DND-41 (cell line): ENCODE data around the gene METTL26.

Experiments
- ATAC-seq: fragments of 200-7000 bp; cut with Tn5 transposase; 3 replicates; pipeline ENCODE4 v1.9.1; 2021; ENCODE audit warnings: low read depth; ENCODE audit not compliant: insufficient read depth
- DNase-seq: peaks from one replicate; pipeline ENCODE4 v3.0.0-alpha.2; 2020
- H2AFZ ChIP-seq: 2 replicates; pipeline ENCODE4 v1.6.0; 2012; ENCODE audit warnings: low read depth, low read length
- H3K27ac ChIP-seq: 2 replicates; pipeline ENCODE4 v1.5.1; 2012; ENCODE audit warnings: low read length, inconsistent platforms
- H3K27me3 ChIP-seq: fragments of 200-600 bp; sonication (generic); 2 replicates; pipeline ENCODE4 v1.6.0; 2012; ENCODE audit warnings: low read length, mild to moderate bottlenecking, inconsistent platforms; ENCODE audit not compliant: insufficient read depth, poor library complexity
- H3K36me3 ChIP-seq: 2 replicates; pipeline ENCODE4 v1.5.1; 2012; ENCODE audit warnings: low read length, inconsistent platforms; ENCODE audit not compliant: insufficient read depth
- H3K4me1 ChIP-seq: 2 replicates; pipeline ENCODE4 v1.5.1; 2012; ENCODE audit warnings: mild to moderate bottlenecking, low read length; ENCODE audit not compliant: insufficient read depth
- H3K4me2 ChIP-seq: 2 replicates; pipeline ENCODE4 v1.6.0; 2012; ENCODE audit warnings: mild to moderate bottlenecking, moderate library complexity, low read length, inconsistent platforms; ENCODE audit not compliant: insufficient read depth
- H3K4me3 ChIP-seq, 2 experiments: fragments of 200-600 bp in 1 of 2; shearing (Covaris generic) in 1 of 2; 2 replicates each; pipeline ENCODE4 v1.5.1; 2012 to 2016; ENCODE audit warnings: inconsistent platforms in 2 of 2, low read length in 2 of 2, mild to moderate bottlenecking in 2 of 2, low read depth in 1 of 2, moderate library complexity in 1 of 2
- H3K79me2 ChIP-seq: 2 replicates; pipeline ENCODE4 v1.6.0; 2012; ENCODE audit warnings: low read length, inconsistent platforms; ENCODE audit not compliant: insufficient read depth
- H3K9ac ChIP-seq: 2 replicates; pipeline ENCODE4 v1.6.0; 2012; ENCODE audit warnings: low read depth, mild to moderate bottlenecking, inconsistent platforms, low read length, moderate library complexity
- H3K9me3 ChIP-seq: 2 replicates; pipeline ENCODE4 v1.5.1; 2012; ENCODE audit warnings: low read length, moderate library complexity, mild to moderate bottlenecking, inconsistent platforms; ENCODE audit not compliant: insufficient read depth, severe bottlenecking
- H4K20me1 ChIP-seq: 2 replicates; pipeline ENCODE4 v1.6.0; 2012; ENCODE audit warnings: low read length; ENCODE audit not compliant: insufficient read depth
- EZH2 ChIP-seq: IDR thresholded peaks from 3 replicates; pipeline ENCODE4 v1.6.1; 2012; ENCODE audit warnings: borderline replicate concordance, low read depth, mild to moderate bottlenecking, moderate library complexity, low read length, inconsistent platforms; ENCODE audit not compliant: severe bottlenecking
- TF ChIP-seq, protein P1 (sequence below): IDR thresholded peaks from 2 replicates; pipeline ENCODE4 v1.5.1; 2012; ENCODE audit warnings: borderline replicate concordance, low read length, moderate library complexity, mild to moderate bottlenecking; ENCODE audit not compliant: poor library complexity, severe bottlenecking; ENCODE audit errors: extremely low read depth

METTL26 gene

GRCh38 chr16:678858-679813 lies 43.0 kb upstream of the METTL26 start:
- Histone ChIP-seq H3K27me3 (no peaks in the 10 kb centered on the region), H3K4me3 (peak overlapping the region in 1 of 2 experiments; percentile 58; a peak in 2 of 4 replicates), H3K27ac (peak overlapping the region; percentile 87), H2AFZ (peak overlapping the region; percentile 80), H3K79me2 (peaks cover 37% of the 10 kb centered on the region), H4K20me1 (peaks cover 59% of the 10 kb centered on the region), H3K4me1 (peaks cover 46% of the 10 kb centered on the region), H3K4me2 (peak overlapping the region; percentile 89), H3K9me3 (no peaks in the 10 kb centered on the region), H3K9ac (peak overlapping the region; percentile 57), H3K36me3 (peaks cover 33% of the 10 kb centered on the region)
- peak; percentile 36 for ATAC-seq
- DNase-seq = peak; percentile 75
- TF ChIP-seq EZH2 = no peak
- TF ChIP-seq, protein P1, sequence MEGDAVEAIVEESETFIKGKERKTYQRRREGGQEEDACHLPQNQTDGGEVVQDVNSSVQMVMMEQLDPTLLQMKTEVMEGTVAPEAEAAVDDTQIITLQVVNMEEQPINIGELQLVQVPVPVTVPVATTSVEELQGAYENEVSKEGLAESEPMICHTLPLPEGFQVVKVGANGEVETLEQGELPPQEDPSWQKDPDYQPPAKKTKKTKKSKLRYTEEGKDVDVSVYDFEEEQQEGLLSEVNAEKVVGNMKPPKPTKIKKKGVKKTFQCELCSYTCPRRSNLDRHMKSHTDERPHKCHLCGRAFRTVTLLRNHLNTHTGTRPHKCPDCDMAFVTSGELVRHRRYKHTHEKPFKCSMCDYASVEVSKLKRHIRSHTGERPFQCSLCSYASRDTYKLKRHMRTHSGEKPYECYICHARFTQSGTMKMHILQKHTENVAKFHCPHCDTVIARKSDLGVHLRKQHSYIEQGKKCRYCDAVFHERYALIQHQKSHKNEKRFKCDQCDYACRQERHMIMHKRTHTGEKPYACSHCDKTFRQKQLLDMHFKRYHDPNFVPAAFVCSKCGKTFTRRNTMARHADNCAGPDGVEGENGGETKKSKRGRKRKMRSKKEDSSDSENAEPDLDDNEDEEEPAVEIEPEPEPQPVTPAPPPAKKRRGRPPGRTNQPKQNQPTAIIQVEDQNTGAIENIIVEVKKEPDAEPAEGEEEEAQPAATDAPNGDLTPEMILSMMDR = no peak

DNA sequence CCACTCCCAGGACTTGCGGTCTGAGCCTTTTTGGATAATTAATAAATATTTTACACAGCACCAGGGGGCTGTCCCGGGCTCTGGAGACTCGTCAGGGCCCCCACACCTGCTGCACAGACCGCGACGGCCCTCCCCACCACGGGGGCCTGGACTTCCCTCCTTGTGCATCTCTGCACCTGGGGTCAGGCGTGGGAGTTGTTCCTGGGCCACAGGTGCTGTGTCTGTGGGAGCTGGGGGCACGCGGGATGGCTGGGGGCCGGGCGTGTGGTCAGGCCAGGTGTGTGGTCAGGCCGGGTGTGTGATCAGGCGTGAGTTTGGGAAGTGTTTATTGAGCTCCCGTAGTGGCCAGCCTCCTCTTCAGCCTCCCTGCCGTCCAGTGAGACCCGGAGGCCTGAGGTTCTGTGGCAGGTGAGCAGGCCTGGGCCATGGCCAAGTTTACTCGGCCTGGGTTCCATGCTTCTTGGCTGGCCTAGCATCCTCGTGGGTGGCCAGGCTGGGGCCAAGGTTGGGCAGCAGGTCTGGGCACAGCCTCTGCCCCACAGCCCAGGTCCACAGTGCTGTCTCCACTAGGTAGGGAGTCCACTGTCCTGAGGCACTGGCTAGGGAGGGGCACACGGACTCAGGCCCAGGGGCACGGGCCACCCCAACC lies 42.2 kb upstream of the METTL26 start:
- Histone ChIP-seq H3K4me1 (peaks cover 40% of the 10 kb centered on the region), H3K27ac (no peak overlapping the region; the same call in 1 of the 2 replicates), H3K4me3 (no peak overlapping the region), H3K36me3 (peaks cover 32% of the 10 kb centered on the region), H3K9me3 (no peaks in the 10 kb centered on the region), H3K9ac (no peak overlapping the region), H4K20me1 (peaks cover 57% of the 10 kb centered on the region), H3K79me2 (peaks cover 30% of the 10 kb centered on the region), H3K4me2 (no peak overlapping the region), H2AFZ (no peak overlapping the region), H3K27me3 (no peaks in the 10 kb centered on the region)
- no peak for DNase-seq
- TF ChIP-seq EZH2 = no peak
- TF ChIP-seq, protein P1 = no peak
- ATAC-seq = no peak

DNA sequence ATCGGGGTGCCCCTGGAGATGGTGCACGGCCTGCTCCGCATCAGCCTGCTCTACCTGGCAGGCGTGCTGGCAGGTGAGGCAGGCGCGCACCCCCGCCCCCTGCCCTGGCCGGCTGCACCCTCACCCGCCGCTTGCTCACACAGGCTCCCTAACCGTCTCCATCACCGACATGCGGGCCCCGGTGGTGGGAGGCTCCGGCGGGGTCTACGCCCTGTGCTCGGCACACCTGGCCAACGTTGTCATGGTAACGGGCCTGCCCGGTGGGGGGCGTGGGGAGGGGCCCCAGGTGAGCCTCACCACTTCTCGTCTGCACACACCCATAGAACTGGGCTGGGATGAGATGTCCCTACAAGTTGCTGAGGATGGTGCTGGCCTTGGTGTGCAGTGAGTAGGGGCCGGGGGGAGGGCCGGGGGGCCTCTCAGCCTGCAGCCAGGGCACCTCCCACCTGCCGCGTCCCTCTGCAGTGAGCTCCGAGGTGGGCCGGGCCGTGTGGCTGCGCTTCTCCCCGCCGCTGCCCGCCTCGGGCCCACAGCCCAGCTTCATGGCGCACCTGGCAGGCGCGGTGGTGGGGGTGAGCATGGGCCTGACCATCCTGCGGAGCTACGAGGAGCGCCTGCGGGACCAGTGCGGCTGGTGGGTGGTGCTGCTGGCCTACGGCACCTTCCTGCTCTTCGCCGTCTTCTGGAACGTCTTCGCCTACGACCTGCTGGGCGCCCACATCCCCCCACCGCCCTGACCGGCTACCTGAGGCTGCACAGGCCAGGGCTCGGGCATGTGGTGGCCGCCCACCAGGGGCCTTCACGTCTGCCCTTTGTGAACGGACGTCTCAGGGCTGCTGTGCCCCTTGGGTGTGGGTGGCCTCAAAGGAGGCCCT lies 41.4 kb upstream of the METTL26 start:
- Histone ChIP-seq H3K36me3 (peaks cover 32% of the 10 kb centered on the region), H3K79me2 (peaks cover 22% of the 10 kb centered on the region), H4K20me1 (peaks cover 56% of the 10 kb centered on the region), H3K9ac (no peak overlapping the region), H2AFZ (no peak overlapping the region), H3K4me1 (peaks cover 32% of the 10 kb centered on the region), H3K4me2 (no peak overlapping the region), H3K27ac (no peak overlapping the region), H3K4me3 (no peak overlapping the region), H3K27me3 (no peaks in the 10 kb centered on the region), H3K9me3 (no peaks in the 10 kb centered on the region)
- no peak for DNase-seq
- no peak for ATAC-seq
- TF ChIP-seq, protein P1 = no peak
- TF ChIP-seq EZH2 = no peak
